Measurements from ENCODE around the gene TASP1.
"Not testable (repeated sequence)": the region's sequence is repeated elsewhere in the genome, so short reads cannot be mapped to it uniquely, and the experiment has no call there.

The TASP1 gene

DNA sequence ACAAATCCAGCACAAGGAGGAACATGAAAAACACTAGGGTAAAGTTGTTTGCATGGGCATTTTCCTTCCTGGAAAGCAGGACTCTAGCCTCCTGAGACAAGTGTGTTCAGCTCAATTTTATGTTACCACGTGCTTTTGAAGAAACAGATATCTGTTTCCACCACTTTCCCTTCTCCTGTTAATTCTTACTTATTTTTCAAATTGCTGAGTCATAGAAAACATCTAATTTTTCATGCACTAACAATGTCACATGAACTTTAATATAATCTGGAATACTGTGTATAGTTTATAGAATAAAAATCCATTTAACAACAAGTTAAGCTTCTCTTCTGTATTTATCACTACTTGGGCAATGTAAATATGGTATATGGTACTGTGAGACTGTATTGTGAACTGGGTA is 243.5 kb downstream of the TASP1 start:
- DNase-seq: no peak

DNA sequence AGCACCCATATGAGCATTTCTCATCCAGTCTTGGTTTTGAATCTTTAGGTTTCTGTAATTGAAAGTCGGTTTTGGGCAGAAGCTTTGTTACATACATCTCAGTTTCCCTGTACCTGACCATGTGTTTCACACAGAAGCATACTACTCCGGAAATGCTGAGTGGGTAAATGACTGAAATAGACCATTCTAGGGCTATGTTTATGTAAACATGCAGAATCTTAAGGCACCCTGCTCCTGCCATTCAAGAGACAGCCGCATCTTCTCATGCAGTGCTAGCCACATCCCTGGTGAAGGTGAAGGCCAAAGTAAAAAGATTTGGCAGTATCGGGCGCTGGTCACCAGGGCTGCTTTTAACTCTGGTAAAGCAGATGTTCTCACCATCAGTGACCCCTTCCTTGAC is 246.3 kb downstream of the TASP1 start:
- DNase-seq: no peak

DNA sequence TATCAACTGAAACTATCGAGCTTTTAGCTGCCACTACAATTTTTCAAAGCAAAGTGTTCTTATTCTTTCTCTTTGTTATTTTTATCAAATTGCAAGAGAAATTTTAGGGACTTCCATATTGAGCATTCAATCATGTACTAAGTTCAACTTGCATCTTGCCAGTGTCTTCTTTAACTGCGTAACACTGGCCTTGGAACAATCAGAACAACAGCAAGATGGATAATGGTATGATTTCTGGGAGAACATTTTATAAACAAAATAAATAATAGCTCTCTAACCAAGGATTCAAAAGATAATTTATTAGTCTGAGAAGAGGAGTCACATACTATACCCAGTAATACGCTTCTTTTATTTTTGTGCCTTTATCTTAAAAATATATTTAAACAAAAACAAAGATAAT is 249.6 kb downstream of the TASP1 start:
- DNase-seq: no peak

DNA sequence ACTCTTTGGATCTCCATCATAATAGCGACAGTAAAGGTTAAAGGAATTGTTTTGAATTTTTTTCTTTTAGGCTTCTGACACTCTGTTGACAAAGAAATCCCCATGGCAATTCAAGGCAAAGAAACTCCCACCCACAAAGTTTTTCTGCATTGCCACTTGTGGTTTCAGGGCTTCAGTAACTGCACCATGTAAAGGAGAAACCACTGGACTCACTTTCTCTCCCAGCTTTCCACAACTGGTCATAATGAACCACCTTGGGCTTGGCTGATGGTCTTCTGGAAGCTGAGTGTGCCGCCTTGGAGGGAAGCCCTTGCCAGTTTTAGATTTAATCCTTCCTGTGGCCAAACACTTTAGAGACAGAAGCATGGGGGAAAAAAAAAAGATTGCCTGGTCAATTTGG is 254.6 kb downstream of the TASP1 start:
- DNase-seq: no peak

DNA sequence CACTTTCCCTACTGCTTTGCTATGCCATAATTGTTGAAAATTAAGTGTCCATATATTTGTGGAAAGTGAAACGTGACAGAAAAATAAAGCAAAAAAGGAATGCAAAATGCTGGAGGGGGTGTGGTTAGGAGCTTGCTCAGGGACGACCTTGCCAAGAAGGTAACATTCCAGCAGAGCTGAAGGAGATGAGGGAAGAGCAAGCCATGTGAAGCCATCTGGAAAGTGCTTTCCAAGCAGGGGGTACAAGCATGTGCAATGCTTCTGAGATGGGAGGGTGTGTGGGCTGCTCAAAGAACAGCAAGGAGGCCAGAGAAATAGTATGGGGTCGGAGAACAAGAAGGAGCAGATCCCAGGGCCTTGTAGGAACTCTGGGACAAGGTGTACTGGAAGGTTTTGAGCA is 255.9 kb downstream of the TASP1 start:
- no peak for DNase-seq

DNA sequence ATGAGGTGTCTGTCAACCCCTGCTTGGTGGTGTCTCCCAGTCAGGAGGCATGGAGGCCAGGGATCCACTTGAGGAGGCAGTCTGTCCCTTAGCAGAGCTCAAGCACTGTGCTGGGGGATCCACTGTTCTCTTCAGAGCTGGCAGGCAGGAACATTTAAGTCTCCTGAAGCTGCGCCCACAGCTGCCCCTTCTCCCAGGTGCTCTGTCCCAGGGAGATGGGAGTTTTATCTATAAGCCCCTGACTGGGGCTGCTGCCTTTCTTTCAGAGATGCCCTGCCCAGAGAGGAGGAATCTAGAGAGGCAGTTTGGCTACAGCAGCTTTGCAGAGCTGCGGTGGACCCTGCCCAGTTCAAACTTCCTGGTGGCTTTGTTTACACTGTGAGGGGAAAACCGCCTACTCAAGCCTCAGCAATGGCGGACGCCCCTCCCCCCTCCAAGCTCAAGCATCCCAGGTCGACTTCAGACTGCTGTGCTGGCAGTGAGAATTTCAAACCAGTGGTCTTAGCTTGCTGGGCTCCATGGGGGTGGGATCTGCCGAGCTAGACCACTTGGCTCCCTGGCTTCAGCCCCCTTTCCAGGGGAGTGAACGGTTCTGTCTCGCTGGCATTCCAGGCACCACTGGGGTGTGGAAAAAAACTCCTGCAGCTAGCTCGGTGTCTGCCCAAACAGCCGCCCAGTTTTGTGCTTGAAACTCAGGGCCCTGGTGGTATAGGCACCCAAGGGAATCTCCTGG is 258.1 kb downstream of the TASP1 start:
- DNase-seq: not testable (repeated sequence)

DNA sequence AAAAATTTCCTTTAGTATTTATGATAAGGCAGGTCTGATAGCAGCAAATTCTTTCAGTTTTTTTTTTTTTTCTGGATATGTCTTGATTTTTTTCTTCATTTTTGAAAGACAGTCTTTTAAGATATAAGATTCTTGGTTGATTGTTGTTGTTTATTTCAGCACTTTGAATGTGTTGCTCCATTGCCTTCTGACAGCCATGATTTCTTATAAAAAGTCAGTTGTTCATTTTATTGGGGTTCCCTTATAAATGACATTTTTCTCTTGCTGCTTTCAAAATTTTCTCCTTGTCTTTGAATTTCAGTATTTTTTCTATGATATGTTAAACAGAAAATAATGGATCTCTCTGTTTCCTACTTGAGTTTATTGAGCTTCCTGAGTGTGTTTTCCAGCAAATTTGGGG is 265.3 kb downstream of the TASP1 start:
- DNase-seq: no peak

DNA sequence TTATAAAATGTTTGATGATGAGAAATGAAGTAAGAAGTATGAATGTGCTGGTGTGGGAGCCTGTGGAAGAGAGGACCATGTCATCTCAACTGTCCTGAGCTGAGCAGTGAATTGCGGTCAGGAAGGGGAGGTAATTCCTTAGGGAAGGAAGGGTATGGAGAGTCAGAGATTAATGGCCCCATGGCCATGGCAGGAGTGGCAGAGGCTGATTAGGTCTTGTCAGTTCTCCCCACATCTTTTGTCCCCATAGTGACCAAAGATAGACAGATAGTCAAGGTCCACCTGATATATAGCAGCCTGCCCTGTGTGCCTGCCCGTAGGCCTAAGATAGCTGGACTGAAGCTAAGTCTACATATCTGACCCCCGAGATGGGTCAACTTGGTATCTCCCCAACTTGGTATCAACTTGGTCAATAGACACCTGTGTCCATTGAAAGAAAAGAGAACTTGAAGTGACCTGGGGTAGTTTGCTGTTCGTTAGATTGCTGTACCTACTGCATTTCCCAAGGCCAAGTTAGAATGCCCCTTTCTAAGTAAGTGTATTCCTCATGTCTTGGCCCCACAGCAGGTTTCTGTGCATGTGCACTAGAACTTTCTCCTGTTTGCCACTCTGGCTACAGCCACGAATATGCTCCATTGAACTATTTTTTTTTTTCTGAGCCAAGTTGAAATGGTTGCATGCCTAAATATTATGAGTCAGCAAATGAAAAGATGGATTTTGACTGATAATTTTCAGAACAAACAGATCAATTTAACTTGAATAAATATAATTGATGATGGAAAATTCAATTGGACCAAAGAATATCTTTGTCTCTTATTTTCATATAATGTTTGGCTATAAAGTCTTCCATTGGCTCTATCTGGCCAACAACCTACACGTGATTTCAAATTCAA is 274.2 kb downstream of the TASP1 start:
- DNase-seq: no peak

DNA sequence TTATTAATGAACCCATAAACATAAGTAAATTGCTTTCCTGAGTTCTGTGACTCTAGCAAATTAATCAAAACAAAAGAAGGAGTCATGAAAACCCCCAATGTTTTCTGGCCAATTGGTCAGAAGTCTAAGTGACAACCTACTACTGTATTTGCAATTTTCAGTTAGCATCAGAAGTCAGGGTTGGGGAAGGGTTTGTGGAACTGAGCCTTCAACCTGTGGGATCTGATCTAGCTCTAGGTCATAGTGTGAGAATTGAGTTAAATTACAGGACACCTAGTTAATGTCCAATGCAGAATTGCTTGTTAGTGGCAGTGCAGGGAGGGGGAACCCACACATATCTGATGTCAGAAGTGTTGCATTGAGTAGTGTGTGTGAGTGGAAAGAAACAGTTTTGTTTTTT is 275.3 kb downstream of the TASP1 start:
- no peak for DNase-seq

DNA sequence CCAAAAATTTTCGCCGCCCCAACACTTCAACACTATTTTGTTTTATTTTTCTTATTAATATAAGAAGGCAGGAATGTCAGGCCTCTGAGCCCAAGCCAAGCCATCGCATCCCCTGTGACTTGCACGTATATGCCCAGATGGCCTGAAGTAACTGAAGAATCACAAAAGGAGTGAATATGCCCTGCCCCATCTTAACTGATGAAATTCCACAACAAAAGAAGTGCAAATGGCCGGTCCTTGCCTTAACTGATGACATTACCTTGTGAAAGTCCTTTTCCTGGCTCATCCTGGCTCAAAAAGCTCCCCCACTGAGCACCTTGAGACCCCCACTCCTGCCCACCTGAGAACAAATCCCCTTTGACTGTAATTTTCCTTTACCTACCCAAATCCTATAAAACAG is 276.6 kb downstream of the TASP1 start:
- DNase-seq: not testable (repeated sequence)

DNA sequence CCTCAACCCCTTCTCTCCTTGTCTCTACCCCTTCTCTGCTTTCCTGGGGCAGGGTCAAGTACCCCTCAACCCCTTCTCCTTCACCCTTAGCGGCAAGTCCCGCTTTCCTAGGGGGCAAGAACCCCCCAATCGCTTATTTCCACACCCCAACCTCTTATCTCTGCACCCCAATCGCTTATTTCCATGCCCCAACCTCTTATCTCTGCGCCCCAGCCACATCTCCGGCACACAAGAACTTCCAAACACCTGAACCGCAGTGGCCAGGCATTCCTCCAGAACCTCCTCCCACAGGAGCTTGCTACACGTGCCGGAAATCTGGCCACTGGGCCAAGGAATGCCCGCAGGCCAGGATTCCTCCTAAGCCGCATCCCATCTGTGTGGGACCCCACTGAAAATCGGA is 279.8 kb downstream of the TASP1 start:
- not testable (repeated sequence) for DNase-seq

DNA sequence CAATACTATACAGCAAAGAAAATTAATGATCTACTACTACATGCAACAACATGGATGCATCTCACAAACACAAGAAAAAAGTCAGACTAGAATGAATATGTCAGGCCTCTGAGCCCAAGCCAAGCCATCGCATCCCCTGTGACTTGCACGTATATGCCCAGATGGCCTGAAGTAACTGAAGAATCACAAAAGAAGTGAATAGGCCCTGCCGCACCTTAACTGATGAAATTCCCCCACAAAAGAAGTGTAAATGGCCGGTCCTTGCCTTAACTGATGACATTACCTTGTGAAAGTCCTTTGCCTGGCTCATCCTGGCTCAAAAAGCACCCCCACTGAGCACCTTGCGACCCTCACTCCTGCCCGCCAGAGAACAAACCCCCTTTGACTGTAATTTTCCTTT is 280.9 kb downstream of the TASP1 start:
- not testable (repeated sequence) for DNase-seq

DNA sequence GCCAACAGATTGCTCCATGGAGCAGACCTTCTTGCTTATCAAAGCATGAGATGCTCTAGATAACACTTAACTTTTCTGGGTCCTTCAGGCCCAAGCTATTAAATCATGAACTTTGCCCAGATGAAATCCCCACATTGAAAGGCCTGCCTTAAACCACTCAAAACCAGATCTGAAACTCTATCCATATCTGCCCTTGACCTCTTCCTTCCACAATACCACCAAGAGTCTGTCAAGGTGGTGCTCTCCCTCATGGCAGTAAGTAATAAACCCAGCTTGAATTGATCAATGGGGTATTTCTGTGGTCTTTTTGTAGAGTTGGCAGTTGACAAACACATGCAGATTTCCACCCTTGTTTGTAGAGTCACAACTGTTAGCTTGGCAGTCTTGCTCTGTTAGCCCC is 282.1 kb downstream of the TASP1 start:
- DNase-seq: no peak

DNA sequence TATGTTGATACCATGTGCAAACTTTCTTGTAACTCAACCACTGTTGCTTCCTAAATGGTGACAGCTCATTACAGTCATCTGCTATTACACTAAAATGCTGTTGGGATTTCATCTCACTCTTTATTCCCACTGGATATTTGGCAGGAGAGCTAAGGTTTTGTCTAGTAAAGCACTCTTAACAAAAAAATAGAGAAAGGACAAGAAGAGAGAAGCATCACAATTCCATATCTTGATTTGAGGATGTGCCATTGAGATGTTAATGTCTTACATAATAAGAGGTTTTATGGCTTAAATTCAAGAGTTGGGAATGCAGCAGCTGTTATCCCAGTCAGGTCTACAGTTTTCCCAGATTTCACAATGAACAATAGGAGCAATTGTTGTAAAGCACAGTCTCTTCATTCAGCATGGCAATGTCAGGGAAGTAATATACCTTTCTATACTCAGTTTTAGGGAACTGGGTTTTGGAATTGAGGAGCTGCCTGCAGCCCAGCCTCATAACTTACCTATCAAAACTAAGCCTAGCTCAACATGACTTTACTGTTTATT is 282.7 kb downstream of the TASP1 start:
- DNase-seq: no peak

DNA sequence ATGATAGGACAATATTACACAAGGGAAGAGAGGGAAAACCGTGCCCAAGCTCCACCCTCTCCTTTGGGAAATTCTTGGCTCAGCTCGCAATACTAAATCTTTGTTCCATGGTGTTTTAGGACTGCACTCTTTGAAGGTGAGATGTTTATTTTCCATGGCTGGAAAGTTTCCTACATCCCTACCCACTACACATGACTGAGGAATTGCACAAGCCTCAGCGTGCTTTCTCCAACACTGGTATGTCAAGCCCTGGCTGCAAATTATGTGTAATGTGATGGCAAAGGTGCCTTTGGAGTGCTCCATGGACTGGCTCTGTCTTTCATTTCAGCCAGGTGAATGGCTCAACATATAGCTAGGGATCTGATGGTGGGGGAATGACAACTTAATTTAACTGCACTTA is 283.3 kb downstream of the TASP1 start:
- no peak for DNase-seq

DNA sequence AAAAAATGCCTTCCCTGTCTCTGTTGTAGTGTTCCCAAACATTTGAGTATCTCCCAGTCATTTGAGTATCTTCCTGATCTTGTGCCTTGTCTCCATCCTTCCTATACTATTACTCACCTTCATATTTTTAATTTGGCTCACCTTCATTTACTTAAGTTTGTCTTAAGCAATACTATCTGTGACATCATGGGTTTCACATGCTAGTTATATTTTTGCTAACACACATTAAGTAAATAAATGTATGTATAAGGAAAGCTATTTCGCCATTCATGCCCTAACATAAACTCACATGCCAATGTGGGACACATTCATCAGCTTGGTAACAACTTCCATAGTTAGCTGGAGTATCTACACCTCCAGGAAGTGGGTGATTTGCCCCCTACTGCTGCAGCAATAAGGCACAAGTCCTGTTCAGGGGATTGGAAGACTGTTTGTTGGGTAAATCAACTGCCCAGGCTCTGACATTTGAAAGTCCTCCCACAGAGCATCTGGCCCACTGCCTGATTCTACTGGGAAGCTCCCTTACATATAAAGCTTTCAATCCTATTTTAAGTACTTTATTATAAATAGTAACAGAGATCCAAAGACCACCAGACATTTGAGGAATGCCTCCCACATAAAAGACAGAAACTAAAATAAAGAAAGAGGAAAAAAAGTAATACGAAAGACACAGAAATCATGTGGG is 285.3 kb downstream of the TASP1 start:
- DNase-seq: no peak

DNA sequence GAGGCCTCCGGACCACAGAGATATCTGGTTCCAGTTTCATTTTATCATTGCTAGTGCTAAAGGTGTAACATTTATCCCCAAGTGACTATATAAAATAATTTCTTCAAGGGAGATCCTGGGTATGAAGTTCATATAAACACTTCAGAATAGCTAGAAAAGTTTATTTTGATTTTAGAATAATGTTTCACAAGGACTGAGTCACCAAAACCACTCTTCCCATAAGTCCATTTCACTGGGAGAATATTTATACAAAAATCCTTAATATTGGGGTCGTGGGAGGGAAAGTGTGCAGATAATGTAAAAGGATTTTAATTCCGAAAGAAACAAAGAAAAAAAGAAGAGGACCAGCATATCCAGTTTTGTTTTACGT is 289.5 kb downstream of the TASP1 start:
- no peak for DNase-seq

DNA sequence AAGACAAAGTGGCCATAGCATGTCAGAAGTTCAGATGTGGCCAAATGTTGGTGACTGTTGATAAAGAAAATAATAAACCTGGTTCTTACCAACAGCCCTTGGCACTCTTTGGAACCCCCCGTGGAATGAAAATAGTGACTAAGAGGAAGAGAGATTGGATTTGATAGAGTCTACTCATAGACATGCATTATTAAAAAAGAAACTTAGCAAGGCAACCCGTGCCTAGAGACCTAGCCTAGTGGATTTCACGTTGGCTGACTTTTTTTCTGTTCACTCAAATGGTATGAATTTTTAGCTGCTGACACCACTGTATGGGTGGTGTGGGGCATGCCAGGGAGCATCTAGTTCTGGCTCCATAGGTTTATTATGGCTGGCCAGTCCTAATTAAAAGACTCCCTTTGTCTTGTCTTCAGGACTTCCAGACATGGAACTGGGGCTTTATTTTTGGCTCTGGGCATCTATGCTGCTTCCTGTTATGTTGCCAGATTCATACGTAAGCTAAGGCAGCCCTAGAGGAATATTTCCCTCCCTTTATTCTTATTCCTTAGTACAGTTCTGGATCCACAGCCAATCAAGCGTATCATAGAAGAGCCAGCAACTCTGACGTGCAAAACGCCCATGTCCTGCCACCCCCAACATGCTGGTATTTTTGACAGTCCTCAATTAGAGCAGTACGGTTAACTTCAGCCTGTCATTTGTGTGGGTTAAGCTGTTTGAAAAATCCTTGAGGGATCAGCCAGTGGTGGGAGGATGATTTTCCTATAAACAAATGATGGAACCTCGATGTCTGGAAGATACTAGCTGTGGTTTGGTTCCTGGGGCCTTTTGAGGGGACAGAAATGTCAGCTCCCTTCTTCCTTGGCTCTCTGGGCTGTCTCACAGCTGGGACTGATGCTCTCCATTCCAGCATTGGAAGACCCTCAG is 290.2 kb downstream of the TASP1 start:
- no peak for DNase-seq

DNA sequence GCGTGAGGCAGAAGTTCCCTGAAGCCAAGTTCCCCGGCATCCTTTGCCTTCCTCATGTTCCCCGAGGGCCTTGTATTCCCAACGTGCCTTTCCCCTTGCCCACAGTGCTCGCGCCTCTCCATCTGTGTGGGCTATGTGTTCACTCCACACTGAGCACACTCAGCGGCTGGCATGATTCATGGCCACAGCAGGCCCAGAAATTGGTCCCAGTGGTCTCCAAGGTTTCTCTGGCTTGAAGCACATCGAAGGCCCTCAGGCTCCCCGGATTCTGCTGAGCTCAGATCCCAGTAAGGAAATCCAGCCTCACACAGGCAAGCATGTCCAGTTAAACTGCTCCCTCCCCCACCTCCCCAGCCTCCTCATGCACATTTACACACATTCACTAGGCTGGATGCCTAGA is 294.1 kb downstream of the TASP1 start:
- DNase-seq: no peak

DNA sequence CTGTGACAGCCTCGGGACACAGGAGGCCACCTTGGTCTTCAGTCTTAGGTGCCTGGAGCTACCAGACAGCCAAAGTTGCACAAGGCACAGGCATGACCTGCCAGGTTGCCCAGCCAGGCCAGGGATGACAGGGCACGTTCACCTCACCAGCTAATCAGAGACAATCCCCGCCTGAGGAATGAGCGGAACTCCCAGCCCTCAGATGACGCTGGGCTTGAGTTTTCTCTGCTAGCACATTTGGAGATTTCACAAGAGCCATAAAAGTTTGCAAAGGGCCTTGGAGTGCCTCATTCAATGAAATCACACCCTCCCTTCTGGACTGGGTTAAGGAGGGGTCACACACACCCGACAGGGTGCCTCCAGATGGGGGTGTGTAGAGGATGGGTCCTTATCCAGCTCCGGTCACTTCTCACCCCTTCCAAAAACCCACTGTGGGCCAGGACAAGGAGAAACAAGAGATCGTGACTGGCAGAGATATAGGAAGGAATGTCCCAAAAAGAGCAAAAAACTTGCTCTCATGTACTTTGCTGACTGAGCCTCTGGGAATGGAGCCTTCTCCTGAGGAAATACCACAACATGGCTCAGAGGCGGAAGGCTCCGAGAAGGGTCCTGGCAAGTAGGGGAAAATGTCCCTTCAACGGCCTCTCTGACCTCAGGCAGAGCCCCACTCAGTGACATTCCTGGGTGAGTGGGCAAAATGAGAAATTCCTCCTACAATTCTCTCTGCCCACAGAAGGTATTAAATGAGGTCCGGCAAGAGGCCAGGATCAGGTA is 296.1 kb downstream of the TASP1 start:
- no peak for DNase-seq

DNA sequence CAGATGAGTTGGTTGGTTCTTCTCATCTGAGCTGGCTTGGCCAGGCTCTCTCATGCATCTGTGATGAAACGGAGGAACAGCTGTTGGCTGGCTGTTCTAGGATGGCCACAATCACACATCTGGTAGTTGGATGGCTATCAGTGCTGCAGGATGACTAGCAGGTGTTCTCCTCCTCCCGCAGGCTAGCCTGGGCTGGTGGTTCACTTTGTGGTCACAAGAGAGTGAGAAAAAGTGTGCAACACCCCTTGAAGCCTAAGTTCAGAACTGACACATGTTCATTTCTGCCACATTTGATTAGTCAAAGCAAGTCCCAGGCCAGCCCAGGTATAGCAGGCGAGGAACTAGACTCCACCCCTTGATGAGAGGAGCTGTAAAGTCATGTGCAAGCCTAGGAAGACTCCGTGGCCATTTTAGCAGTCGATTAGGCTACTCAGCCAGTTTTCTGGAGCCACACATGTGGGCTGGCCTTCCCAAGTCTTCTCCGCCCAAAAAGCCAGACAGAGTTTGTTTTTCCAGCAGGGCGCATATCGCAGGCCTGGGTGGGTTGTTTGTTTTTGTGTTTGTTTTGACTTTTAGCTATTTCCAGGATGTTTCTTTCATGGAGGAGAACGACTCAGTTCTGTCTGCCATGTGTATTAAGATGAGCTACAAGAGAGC is 296.9 kb downstream of the TASP1 start:
- DNase-seq: no peak

Data from stimulated activated CD4-positive, alpha-beta T cell treated with anti-CD3 and anti-CD28 coated beads, Interleukin-2, amount 100 ng/mL, for 24 hours (primary cell).